SK-N-MC (cell line): ENCODE results near the gene HTR3B.

Experiments used
- EZH2 ChIP-seq: fragments of 200-600 bp; sonication (generic); IDR thresholded peaks from one replicate; pipeline ENCODE4 v1.6.1; 2017; ENCODE audit warnings: antibody characterized with exemption
- POLR2AphosphoS5 ChIP-seq: IDR thresholded peaks from 2 replicates; pipeline ENCODE4 v1.6.1; 2012; ENCODE audit warnings: mild to moderate bottlenecking, low read depth, low read length, borderline replicate concordance

DNA sequence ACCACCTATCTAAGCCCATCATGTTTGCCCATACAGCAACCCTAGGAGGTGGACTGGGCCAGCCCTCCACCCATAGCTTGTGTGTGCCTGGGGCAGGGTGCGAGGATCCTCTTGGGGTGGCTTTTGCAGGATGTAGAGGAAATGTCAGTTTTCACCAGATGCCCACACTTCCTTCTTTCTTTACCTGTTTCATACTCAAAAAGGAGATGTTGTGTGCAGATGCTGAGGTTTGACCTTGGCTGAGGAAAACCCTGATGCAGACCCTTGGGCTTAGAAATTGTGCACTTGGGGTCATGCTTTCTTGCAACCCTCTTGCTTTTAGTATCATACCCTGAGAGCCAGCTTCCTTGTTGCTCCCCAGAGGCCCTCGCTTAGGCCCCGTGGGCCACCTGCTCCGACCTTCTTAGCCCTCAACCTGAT, 72.5 kb downstream of the HTR3B start:
- TF ChIP-seq POLR2AphosphoS5, result no peak
- TF ChIP-seq EZH2, result no peak
